GM12874 (cell line): Measurements from ENCODE around the gene LAMA1.

Source experiments
- TF ChIP-seq, protein P1 (sequence below): IDR thresholded peaks from 2 replicates; pipeline ENCODE4 v1.5.1; 2011; ENCODE audit warnings: low read depth, mild to moderate bottlenecking, control low read depth, low read length, moderate library complexity; ENCODE audit not compliant: insufficient read depth

The LAMA1 gene

DNA sequence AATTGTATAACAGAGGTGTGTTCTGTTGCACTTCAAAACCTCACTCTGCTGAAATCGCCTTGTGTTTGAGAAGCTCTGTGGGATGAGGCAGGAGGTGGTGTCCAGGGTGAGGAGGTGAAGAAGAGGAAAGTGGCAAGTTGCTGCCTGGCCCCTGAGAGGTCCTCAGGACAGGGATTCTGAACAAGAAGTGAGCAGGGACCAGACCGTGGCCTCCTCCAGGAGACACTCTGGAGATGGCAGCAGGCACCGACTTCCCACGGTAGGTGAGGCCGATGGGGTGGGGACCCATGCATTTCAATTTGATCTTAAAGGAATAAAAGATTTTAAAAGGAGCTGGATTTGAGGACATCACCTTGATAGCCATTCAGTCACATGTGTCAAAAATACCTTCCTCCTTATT, 37.5 kb upstream of the LAMA1 start:
- TF ChIP-seq, protein P1, sequence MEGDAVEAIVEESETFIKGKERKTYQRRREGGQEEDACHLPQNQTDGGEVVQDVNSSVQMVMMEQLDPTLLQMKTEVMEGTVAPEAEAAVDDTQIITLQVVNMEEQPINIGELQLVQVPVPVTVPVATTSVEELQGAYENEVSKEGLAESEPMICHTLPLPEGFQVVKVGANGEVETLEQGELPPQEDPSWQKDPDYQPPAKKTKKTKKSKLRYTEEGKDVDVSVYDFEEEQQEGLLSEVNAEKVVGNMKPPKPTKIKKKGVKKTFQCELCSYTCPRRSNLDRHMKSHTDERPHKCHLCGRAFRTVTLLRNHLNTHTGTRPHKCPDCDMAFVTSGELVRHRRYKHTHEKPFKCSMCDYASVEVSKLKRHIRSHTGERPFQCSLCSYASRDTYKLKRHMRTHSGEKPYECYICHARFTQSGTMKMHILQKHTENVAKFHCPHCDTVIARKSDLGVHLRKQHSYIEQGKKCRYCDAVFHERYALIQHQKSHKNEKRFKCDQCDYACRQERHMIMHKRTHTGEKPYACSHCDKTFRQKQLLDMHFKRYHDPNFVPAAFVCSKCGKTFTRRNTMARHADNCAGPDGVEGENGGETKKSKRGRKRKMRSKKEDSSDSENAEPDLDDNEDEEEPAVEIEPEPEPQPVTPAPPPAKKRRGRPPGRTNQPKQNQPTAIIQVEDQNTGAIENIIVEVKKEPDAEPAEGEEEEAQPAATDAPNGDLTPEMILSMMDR, result no peak

DNA sequence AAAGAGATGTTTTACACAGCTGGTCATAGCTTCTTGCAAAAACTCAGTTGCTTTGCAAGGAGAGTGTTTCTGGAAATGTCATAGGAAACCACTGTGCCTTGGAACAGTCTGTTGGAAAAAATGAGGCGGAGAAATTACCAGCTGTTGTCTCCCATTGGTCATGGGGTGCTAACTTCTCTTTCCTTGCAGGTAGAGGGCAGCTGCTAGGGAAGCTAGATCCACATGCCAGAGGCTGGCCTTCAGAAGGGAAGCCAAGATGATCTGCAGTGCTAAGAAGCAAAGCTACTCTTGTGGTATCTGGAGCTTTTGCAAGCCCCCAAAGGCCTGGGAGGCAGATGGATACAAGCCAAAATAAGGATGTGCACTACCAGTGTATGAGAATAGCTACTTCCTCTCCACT, 34.8 kb upstream of the LAMA1 start:
- TF ChIP-seq, protein P1, result no peak

DNA sequence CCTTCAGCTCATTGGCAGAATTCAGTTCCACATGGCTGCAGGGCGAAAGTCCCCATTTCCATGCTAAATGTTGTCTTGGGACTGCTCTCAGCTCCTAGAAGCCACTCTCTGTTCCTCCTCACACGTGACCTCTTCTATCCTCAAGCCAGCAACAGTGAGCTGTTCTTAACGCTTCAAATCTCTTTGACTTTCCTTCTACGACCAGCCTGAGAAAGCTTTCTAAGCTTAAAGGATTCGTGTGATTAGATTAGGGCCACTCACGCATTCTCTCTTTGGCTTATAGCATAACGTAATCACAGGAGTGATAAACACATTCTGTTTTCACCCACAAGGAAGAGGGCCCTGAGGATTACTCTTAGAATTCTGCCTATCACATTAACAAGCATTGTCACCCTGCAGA, 29.8 kb upstream of the LAMA1 start:
- TF ChIP-seq, protein P1, result no peak

DNA sequence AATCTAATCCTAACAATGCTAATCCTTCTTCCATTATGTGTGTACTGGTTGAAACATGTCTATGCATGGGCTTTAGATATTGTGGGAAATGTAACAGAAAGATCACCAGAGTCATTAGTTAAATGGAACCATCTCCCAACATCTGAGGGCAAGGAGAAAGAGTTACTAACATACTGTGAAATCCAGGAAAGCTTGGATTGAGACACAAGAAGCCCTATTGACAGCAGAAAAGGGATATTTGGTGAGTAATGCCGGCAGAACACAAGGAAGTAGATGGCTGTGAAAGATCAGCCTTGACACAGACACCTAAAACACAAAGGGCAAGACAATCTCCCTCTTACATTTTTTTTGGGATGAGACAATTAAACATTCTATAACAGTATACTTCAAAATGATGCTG, 28.5 kb upstream of the LAMA1 start:
- TF ChIP-seq, protein P1, result no peak

DNA sequence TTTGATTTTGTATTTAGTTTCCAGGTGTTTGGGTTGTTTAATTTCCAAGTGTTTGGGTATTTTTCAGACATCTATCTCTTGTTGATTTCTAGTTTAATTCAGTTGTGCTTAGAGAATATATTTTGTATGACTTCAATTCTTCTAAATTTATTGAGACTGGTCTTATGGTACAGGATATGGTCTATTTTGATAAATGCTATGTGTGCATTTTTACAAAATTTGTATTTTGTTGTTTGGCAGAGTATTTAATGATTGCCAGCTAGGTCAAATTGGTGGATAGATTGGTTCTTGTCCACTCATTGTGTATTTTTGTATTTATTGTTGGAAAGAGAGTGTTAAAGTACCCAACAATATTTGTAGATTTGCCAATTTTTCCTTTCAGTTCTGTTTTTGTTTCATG, 23.7 kb upstream of the LAMA1 start:
- TF ChIP-seq, protein P1, result no peak

DNA sequence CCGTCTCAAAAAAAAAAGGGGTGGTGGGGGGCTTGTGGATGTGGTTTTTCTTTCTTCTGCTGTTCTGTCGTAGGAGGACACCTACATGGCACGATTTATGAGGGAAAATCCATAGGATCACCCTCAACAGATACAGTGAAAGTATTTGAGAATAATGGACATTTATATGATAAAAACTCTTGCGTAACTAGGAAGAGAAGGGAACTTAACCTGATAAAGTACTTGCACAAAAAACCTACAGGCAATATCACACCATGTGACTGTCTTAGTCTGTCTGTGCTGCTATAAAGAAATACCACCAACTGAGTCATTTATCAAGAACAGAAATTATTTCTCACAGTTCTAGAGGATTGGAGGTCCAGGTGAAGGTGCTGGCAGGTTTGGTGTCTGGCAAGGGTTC, 21.8 kb upstream of the LAMA1 start:
- TF ChIP-seq, protein P1, result no peak

DNA sequence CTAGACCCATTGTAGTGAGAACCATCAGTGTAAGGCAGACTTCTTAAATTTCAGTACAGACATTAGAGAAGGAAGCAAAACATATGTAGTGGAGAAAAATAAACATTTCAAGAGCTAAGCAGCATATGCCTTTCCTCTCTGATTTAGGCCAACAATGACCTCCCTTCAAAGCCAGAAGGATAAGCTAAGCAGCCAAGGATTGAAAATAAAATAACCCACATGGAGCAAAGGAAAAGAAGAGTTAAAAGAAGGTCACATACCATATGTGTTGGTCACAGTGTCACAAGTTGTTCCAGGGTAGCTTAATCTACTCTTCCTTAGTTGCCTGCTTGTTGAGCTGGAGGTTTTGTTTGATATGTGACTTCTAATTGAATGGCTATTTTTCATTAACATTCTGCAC, 15.6 kb upstream of the LAMA1 start:
- TF ChIP-seq, protein P1, result no peak
